Suppressor macrophage treated with lipopolysaccharide for 4 hours (primary cell): ENCODE results near the gene SPTA1.
A peak's percentile ranks its signal among the peaks of the same experiment; 100 is the strongest.

ENCODE experiments used
- DNase-seq: peaks from one replicate; pipeline ENCODE4 v3.0.0-alpha.2; 2020

SPTA1 gene

DNA sequence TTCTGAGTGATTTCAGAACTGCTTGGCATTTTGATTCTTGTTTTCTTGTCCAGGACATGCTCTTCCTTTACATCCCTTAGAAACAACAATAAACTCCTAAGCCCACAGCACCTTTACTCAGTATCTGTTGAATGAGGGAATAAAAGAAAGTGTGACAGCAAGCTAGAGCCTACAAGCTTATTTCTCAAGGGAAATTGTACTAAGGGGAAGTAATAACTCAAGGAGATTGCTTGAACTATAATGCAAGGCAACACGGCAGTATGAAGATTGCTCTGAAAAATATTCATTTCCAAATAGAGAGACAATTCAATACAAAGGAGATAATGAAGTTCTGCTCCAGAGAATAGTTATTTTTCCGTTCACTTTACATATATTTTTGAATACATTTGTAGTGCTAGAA, 122.7 kb downstream of the SPTA1 start:
- peak; percentile 10 for DNase-seq
